Measurements from ENCODE around the gene RAI1.

Gene RAI1

GRCh38 chr17:17719199-17719940, 38.1 kb downstream of the RAI1 start:
- DNase-seq, result no peak

GRCh38 chr17:17719966-17720543, 38.8 kb downstream of the RAI1 start:
- no peak for DNase-seq

DNA sequence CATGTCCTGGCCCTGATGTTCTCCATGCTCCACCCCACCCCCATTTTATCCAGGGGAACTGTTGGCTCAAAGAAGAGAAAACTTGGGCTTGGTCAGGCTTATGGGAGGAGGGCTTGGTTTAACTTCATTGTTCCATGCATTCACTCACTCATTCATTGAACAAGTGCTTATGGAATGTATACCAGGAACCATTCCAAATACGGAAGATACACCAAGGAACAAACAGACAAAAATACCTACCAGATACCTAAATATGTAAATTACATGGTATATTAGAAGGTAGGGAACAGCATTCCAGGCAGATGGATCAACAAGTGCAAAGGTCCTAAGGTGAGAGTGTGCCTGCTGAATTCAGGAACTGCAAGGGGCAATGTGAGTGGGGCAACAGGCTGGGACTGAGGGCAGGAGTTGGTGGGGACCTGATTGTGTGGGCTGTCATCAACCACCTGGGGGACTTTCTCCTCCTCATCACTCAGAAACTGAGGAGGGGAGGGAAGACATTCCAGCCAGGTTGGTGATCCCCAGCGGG, 39.9 kb downstream of the RAI1 start:
- no peak for DNase-seq

DNA sequence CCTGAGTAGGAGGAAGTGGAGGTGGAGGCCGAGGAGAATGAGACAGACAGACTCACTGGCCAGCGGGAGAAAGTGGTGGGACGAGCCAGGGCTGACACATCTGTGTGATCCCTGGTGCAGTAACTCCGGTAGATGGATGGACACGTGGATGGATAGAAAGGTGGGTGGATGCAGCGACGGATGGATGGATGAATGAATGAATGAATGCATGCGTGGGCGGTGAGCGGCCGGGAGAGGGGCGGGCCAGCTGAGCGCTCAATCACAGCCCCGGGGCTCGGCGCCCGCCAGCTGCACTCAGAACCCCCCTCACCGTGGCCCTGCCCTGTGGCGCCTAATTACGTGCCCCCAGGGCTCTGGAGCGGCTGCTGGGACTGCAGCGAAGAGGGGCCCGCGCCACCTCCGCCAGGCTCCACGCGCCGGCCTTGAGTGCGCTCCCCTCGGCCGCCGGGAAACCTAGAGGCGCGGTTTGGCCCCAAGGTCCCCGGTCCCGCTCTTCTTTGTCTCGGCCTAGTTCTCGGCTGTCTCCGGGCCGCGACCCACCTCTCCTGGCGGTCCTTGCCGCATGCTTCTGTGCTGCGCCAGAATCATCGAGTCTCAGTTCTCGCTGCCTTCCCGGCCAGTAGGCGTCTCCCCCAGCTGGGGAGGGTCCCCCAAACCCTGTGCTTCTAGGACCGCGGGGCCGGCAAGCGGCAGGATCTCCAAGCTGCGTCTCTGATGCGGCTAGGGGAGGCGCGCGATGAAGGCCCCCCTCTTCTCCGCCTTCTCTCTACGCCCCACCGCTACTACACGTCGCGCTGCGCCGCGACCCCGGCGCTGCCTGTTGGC, 41.0 kb downstream of the RAI1 start:
- no peak for DNase-seq

- DNase-seq, result no peak
Measured at GRCh38 chr17:17722906-17723353, 41.7 kb downstream of the RAI1 start.

GRCh38 chr17:17723354-17724261, 42.4 kb downstream of the RAI1 start:
- no peak for DNase-seq

GRCh38 chr17:17724307-17725010, 43.2 kb downstream of the RAI1 start:
- DNase-seq, result no peak

DNA sequence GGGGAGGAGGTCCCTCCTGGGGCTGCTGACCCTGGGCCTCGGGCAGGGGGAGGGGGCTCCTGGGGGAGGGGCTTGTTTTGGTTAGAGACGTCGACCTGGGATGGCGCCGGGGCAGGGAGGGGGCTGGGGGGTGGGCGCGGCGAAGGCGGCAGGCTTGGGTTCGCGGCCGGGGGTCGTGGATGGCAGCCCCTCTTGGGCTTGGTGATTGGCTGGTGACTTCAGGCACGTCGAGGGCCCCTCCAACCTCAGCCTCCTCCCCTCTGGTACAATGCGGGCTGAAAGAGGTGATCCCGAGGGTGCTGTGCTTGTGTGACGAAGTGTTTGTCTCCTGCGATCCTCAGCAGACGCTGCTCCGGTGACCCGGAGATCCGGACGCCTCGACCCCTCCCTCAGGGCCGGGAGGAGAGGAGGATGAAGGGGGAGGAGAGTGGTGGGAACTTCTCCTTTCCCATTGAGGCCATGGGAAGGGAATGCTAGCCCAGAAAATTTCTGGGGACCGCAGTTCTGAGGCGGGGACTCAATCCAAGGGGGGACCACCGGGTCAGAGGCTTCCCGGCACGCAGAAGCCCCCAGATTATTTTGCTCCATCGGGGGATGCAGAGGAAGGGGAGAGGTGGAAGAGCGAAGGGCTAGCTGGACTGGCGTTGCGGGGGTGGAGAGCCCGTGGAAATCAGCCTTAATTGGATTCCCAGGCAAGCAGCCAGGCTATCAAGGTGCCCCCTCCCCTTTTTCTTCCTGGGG, 43.9 kb downstream of the RAI1 start:
- DNase-seq, result no peak

DNA sequence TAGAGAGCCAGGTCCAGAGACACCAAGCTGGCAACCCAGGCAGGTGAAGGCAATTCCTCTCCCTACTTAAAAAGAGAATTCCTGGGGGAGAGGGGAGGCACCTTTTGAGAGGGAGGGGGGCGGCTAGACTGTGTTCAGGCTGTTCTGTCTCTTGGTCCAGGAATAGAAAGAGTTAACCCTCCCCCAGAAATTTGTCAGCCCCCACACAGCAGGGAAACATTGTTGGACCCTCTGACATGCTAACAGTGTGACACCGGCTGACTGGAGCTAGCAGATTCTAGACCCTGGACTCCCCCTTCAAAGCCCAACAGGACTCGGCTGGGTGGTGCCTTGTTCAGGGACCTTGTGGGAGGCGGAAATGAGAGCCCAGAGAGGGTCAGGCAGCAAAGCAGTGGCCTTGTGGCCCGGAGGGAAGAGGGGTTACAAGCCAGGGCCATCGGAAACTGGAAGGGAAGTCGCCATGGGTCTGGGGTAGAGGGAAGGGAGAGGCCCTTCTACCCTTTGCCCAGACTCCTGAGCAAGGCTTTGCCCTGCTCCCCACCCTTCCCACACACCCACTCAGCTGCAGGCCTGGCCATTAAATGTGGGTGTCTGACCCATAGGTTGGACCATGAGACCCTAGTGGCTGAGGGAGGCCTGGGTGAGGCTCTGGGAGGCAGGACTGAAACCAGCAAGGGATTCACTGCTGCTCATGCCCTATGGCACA, 44.6 kb downstream of the RAI1 start:
- DNase-seq, result no peak

DNA sequence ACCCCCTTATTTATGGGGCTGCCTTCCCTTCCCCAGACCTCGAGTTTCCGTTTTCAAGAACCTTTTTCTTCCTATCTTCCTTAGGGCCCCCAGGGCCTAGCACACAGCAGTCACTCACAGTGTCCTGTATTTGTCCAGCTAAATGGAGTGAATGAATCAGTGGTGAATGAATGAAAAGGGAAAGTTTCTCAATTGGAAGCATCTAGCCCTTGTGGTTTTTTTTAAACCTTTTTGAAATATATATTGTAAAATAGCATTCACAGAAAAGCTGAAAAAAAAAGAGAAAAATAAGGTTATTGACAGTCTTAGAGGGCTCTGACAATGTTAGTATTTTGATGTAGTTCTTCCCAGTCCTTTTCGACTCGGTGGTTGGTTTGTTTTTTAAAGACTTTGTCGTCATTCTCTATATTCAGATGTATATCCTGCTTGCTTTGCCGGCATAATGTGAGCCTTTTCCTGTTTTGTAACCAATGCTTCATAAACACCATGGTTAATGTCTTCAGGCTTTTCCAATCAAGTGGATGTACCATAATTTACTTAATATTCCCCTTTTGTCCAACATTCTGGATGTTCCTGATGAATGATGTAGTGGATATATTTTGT, 45.3 kb downstream of the RAI1 start:
- no peak for DNase-seq

- DNase-seq, result no peak
Measured at GRCh38 chr17:17727111-17727659, 45.9 kb downstream of the RAI1 start.

GRCh38 chr17:17728146-17728545, 46.9 kb downstream of the RAI1 start:
- DNase-seq, result no peak

GRCh38 chr17:17728550-17729251, 47.4 kb downstream of the RAI1 start:
- DNase-seq, result no peak

GRCh38 chr17:17729620-17730249, 48.5 kb downstream of the RAI1 start:
- no peak for DNase-seq

DNA sequence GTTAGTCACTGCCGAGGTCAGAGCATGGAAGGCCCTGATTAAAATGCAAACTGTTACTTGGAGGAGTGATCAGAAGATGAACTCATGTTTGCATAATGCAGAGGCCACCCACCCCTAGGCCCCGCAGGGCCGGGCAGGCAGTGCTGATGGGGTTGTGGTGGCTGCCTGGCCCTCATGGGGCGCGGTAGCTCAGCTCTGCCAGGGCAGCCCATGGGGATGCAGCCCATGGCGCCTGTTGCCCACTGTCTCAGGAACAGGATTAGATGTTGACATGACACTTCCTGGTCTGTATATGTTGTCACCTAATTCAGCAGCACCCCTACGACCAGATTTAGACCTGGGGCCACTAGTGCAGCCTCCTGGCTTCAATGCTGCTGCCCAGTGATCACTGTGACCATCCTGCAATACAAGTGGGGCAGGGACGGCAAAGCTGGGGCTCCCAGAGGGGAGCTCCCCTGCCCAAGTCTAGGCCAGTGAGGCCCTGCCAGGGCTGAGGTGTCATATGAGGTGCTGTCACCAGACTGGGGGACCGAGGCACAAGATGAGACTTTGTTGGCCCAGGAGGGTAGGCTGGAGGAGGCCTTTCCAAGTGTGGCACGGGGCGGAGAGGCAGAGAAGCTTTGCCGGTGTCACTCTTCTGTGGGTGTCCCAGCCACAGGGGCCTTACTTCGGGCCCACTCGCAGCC, 49.1 kb downstream of the RAI1 start:
- DNase-seq, result no peak

- DNase-seq, result no peak
Measured at GRCh38 chr17:17732444-17732843, 51.2 kb downstream of the RAI1 start.

DNA sequence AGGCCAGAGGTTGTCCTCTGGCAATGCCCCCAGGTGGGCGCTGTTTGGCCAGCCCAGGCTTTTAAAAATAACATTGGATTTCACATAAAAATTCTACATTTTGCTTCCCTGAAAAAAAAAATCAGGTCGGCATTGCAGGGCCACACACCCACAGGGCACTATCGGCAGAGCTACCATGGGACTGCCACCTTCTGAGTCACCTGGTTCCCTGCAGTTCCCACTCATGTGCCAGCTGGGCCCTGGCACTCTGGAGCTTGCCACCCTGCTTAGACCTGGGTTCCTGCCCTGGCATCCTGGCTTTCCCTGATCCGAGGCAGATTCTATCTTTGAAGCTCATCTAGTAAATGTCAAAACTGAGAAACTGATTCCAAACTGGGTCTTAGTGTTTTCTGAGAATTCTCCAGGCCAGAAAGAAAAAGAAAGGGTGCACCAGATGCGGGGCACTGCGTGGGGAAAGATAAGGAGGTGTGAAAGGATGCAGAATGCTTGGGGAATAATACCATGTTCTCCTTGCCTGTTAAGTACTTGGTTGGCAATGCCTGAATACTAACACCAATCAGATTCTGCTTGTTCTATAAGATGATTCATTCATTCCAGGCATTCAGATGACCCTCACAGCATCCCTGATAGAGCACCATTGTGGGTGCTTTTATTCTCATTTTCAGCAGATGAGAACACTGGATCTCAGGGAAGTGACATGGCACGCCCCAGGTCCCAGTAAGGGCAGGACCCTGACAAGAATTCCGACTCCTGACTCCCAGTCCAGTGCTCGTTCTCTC, 51.8 kb downstream of the RAI1 start:
- no peak for DNase-seq
